HG02938 (cell line): ENCODE data around the gene MRPL39.

Experiments
- ATAC-seq: cut with Tn5 transposase; IDR thresholded peaks from one replicate; pipeline ENCODE4 v1.9.1; 2021; ENCODE audit warnings: mild to moderate bottlenecking, moderate library complexity; ENCODE audit not compliant: unreplicated experiment

MRPL39 gene

GRCh38 chr21:25569711-25570110 lies 37.6 kb downstream of the MRPL39 start:
- ATAC-seq = no peak

GRCh38 chr21:25569084-25569483 lies 38.2 kb downstream of the MRPL39 start:
- ATAC-seq = no peak

GRCh38 chr21:25568246-25568645 lies 39.0 kb downstream of the MRPL39 start:
- ATAC-seq = no peak

- no peak for ATAC-seq
Observed at GRCh38 chr21:25567472-25567871, 39.8 kb downstream of the MRPL39 start.

GRCh38 chr21:25566645-25567044 lies 40.6 kb downstream of the MRPL39 start:
- ATAC-seq = no peak

- no peak for ATAC-seq
Observed at GRCh38 chr21:25565272-25566211, 41.7 kb downstream of the MRPL39 start.

- no peak for ATAC-seq
Observed at GRCh38 chr21:25564349-25564948, 42.8 kb downstream of the MRPL39 start.

GRCh38 chr21:25563361-25564116 lies 43.7 kb downstream of the MRPL39 start:
- no peak for ATAC-seq

- no peak for ATAC-seq
Observed at GRCh38 chr21:25562660-25563059, 44.6 kb downstream of the MRPL39 start.

GRCh38 chr21:25561668-25562641 lies 45.3 kb downstream of the MRPL39 start:
- ATAC-seq = peak; percentile 39

- no peak for ATAC-seq
Observed at GRCh38 chr21:25560891-25561290, 46.4 kb downstream of the MRPL39 start.

- ATAC-seq = no peak
Observed at GRCh38 chr21:25560271-25560685, 47.0 kb downstream of the MRPL39 start.

GRCh38 chr21:25559746-25560145 lies 47.5 kb downstream of the MRPL39 start:
- ATAC-seq = no peak

- no peak for ATAC-seq
Observed at GRCh38 chr21:25558123-25558522, 49.2 kb downstream of the MRPL39 start.

GRCh38 chr21:25557180-25557579 lies 50.1 kb downstream of the MRPL39 start:
- no peak for ATAC-seq

GRCh38 chr21:25556091-25556490 lies 51.2 kb downstream of the MRPL39 start:
- ATAC-seq = no peak

GRCh38 chr21:25555492-25555891 lies 51.8 kb downstream of the MRPL39 start:
- ATAC-seq = no peak

- ATAC-seq = no peak
Observed at GRCh38 chr21:25552856-25553255, 54.4 kb downstream of the MRPL39 start.

GRCh38 chr21:25551569-25551968 lies 55.7 kb downstream of the MRPL39 start:
- no peak for ATAC-seq

- ATAC-seq = no peak
Observed at GRCh38 chr21:25550352-25551120, 56.7 kb downstream of the MRPL39 start.
